Ecto neural progenitor cell (in vitro differentiated cells): Measurements from ENCODE around the gene RANBP17.

Experiments used
- DNase-seq: peaks from one replicate; pipeline ENCODE4 v3.0.0-alpha.2; 2018; ENCODE audit warnings: low spot score

The RANBP17 gene

DNA sequence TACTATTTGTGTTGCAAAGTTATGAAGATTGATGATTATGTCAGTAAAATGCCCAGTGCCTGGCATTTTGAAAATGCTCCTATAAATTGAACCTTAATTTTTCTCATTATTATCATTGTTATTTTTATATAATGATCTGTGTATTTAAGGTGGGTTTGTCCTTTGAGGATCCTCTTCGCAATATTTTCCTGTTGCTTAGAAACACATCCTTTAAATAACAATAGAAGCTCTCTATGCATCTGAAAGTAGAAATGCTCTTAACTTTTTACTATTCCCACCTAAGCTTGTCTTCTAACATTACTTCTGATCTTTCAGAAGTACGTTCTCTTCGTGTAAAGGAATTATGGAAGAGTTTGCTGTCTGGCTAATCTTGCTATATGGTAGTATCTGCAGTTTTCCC, 232.5 kb downstream of the RANBP17 start:
- no peak for DNase-seq

- peak; percentile 44 for DNase-seq
Measured at GRCh38 chr5:171102877-171103610, 241.2 kb downstream of the RANBP17 start.

DNA sequence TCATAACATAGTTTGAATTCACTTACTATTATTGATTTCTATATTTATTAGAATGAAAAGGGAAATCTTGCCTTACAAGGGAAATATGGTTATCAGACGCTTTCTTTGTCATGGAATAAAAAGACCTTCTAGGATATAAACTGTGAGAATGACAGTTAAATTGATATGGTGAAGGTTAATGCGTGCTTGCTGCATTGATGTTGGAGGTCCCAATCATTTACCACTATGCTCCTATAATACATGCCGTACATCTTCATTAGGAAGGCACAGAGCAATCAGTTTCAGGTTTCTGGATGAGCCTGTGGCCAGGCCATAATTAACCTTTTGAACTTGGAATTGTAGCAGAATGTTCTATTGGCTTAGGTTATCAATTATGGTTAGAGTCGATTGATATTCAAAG, 245.9 kb downstream of the RANBP17 start:
- no peak for DNase-seq

GRCh38 chr5:171115519-171115918, 253.7 kb downstream of the RANBP17 start:
- no peak for DNase-seq

- no peak for DNase-seq
Measured at GRCh38 chr5:171116719-171117118, 254.9 kb downstream of the RANBP17 start.

DNA sequence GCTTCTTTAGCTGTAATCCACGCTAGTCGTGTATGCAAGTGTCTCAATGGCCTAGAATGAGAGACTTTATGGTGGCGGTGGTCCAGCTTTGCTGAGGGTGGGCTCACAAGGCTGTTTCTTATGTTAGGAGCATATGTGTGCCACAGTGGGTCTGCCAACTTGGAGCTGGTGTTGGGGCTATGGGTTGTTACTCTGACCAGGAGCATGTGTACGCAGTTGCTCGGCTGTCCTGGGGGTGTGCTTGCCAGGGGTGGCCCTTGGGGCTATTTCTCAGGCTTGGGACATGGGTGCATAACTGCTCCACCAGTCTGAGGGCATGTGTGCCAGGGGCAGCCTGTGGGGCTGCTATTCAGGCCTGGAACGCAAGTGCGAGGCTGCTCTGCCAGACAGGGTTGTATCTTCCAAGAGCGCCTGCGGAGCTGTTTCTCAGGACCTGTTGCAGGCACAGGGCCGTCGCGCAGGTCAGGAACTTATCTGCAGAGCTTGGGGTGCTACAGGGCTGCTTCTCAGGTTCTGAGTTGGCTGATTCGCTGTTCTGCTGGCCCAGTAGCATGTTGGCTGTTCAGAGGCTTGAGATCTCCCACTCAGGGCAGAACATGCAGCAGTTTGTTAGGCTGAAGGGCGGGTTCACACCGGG, 259.3 kb downstream of the RANBP17 start:
- no peak for DNase-seq

DNA sequence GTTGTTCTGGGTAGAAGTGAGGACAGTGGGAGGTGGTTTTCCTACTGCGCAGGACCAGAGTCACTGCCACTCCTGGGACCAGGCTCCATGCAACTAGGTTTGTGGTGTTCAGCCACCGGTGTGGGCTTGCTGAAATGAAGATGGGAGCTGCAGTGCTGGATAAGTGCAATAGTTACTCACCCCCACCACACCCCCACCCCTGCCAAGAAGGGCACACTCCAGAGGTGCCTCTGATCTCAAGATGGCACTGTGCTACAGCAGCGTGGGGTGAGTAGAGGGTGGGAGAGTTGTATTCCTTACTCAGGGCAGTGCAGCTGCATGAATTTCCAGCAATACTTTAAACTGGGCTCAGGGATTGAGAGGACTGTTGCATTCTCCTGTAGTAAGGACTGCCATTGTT, 259.8 kb downstream of the RANBP17 start:
- DNase-seq, result peak; percentile 39

DNA sequence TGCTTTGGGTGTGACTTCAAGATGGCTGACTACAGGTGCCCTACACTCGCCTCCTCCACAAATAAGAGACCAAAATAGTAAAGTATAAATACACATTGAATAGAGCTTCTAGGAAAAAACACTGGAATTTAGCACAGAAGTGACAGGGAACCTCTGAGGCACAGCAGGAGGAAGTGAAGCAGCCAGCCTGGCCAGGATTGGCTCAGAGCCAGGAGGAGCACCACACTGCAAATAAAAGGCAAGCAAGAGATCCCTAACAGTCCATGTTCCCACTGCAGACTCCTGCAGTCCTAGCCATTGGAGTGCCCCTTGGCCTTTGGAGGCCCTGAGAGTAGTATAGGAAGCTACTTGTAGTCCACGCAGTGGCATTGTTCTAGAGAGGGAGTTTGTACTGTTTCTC, 260.6 kb downstream of the RANBP17 start:
- DNase-seq, result no peak

DNA sequence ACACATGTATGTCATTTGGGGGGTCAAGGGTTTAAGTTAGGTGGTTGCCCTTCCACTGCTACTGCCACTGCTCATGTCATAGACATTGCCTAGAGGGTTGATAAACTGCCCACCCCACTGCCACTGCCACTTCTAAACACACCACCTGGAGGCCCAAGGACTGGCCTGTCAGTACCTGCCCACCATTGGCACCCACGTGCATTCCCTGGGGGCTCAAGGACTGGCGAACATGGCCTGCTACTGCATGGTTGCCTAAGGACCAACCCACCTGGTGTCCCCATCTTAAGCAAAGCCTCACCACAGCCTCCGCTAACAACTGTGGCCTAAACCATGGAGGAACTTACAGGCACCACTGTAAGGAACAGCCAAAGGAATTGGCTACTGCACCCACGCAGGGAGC, 261.6 kb downstream of the RANBP17 start:
- DNase-seq, result no peak

DNA sequence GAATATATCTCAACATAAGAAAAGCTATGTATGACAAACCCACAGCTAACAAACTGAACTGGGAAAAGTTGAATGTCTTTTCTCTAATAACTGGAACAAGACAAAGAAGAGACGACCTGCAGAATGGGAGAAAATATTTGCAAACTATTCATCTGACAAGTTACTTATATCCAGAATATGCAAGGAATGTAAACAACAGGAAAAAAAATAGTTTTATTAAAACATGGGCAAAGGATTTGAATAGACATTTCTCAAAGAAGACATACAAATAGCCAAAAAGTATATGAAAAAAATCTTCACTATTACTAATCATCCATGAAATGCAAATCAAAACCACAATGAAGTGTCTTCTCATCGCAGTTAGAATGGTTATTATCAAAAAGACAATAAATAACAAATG, 265.5 kb downstream of the RANBP17 start:
- no peak for DNase-seq

- DNase-seq, result no peak
Measured at GRCh38 chr5:171128136-171128535, 266.3 kb downstream of the RANBP17 start.

- DNase-seq, result no peak
Measured at GRCh38 chr5:171129308-171129707, 267.5 kb downstream of the RANBP17 start.

- DNase-seq, result no peak
Measured at GRCh38 chr5:171131497-171131896, 269.7 kb downstream of the RANBP17 start.

DNA sequence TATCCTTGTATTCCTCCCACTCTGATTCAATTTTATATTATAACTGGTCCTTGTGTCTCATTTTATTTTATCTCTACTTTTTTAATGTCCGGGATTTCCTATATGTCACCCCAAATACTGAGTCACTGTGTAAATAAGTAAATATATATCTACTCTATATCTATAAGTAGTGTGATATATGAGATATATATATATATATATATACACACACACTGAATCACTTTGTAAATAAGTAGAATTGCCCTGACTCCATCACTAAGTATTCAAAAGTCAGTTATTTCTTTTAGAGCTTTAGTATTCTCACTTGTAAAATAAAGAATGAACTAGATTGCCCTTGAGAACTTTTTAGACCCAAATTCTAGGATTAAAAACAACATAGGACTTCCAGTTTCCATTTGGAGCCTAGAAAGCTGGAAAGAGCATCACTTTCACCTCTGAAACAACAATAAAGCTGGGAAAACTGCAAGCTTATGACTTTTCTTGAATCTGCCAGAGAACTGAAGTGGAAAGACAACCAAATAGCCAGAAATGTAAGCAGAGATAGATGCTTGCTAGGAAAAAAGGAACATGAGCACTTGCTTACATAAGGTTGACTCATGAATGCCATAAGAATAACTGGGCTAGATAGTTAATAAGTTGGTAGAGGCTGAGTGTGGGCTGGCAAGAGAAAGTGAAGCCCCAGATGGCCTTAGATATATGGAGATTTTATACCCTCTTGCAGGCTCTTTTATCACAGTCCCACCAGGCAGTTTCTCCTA, 276.1 kb downstream of the RANBP17 start:
- DNase-seq, result no peak

- no peak for DNase-seq
Measured at GRCh38 chr5:171139227-171139626, 277.4 kb downstream of the RANBP17 start.

GRCh38 chr5:171142617-171143016, 280.8 kb downstream of the RANBP17 start:
- DNase-seq, result no peak

GRCh38 chr5:171143171-171143570, 281.4 kb downstream of the RANBP17 start:
- DNase-seq, result no peak

GRCh38 chr5:171143926-171144325, 282.1 kb downstream of the RANBP17 start:
- DNase-seq, result no peak

DNA sequence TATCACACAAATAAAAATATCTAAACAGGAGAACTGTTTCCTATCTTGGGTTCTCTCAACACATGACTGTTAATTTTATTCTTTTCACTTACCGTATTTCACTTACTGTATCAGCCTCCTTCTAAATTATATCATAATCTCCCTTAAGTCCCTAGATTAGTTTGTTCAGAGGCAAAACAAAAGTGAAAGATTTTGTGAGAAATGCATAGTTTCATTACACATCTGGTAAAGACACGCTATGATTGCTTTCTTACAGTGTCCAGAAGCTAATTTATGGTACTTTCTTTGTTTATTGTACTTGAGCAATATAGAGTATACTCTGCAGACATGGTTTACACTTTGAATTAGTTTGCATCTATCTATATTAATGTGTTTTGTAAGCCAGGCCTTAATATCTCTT, 287.5 kb downstream of the RANBP17 start:
- no peak for DNase-seq

- no peak for DNase-seq
Measured at GRCh38 chr5:171149772-171150171, 288.0 kb downstream of the RANBP17 start.

DNA sequence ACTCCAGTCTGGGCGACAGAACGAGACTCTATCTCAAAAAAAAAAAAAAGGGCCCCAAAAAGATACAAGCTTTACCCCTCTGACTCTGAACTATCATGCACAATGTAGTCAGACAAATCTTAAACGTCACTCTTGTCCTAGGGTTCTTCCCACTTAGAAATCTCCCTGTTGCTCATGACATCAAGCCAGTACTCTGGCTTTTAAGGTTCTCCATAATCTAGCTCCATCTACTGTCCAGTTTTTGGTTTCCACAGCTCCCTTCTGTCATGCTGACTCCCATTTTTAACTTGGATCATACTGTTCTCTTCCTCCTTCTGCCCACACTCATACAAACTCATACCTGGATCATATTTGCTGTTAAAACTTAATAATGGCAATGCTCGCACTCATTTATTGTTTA, 290.6 kb downstream of the RANBP17 start:
- DNase-seq, result no peak

- DNase-seq, result no peak
Measured at GRCh38 chr5:171155621-171156020, 293.8 kb downstream of the RANBP17 start.

GRCh38 chr5:171157276-171157675, 295.5 kb downstream of the RANBP17 start:
- DNase-seq, result no peak
